Measurements from ENCODE around the gene HHATL.

HHATL gene

GRCh38 chr3:42711491-42712343, 9.1 kb upstream of the HHATL start:
- WGBS: 77% methylated on average over 6 of the region's 6 CpGs
- Histone ChIP-seq H3K4me3 (ENCODE audit: low read length) (no peak overlapping the region), H3K27me3 (ENCODE audit: insufficient read depth, low read length) (no peaks in the 10 kb centered on the region)

GRCh38 chr3:42710323-42711021, 7.9 kb upstream of the HHATL start:
- H3K9ac ChIP-seq (ENCODE audit: low read depth, low read length): no peak overlapping the region
- no peak overlapping the region for H3K27ac ChIP-seq (ENCODE audit: low read depth, low read length)
- H3K36me3 ChIP-seq (ENCODE audit: insufficient read depth, low read length): no peaks in the 10 kb centered on the region
- no peak overlapping the region for H3K4me3 ChIP-seq (ENCODE audit: low read length)
- no peaks in the 10 kb centered on the region for H3K27me3 ChIP-seq (ENCODE audit: insufficient read depth, low read length)
- H3K4me1 ChIP-seq (ENCODE audit: insufficient read depth, low read length): no peaks in the 10 kb centered on the region
- H3K9me3 ChIP-seq (ENCODE audit: insufficient read depth, low read depth, low read length): no peaks in the 10 kb centered on the region
- 80% methylated on average over 7 of the region's 7 CpGs for WGBS

More at GRCh38 chr3:42711491-42712343, 9.1 kb upstream of the HHATL start:
- H3K9ac ChIP-seq (ENCODE audit: low read depth, low read length): no peak overlapping the region
- no peaks in the 10 kb centered on the region for H3K4me1 ChIP-seq (ENCODE audit: insufficient read depth, low read length)
- no peaks in the 10 kb centered on the region for H3K36me3 ChIP-seq (ENCODE audit: insufficient read depth, low read length)
- no peak overlapping the region for H3K27ac ChIP-seq (ENCODE audit: low read depth, low read length)
- no peaks in the 10 kb centered on the region for H3K9me3 ChIP-seq (ENCODE audit: insufficient read depth, low read depth, low read length)

- Histone ChIP-seq H3K27ac (ENCODE audit: low read depth, low read length) (no peak overlapping the region), H3K27me3 (ENCODE audit: insufficient read depth, low read length) (no peaks in the 10 kb centered on the region), H3K4me3 (ENCODE audit: low read length) (no peak overlapping the region), H3K9me3 (ENCODE audit: insufficient read depth, low read depth, low read length) (no peaks in the 10 kb centered on the region), H3K36me3 (ENCODE audit: insufficient read depth, low read length) (no peaks in the 10 kb centered on the region), H3K4me1 (ENCODE audit: insufficient read depth, low read length) (no peaks in the 10 kb centered on the region), H3K9ac (ENCODE audit: low read depth, low read length) (no peak overlapping the region)
- WGBS: 93% methylated on average over 10 of the region's 10 CpGs
These were observed 7.0 kb upstream of the HHATL start for GRCh38 chr3:42709621-42710020.

GRCh38 chr3:42708611-42709151, 6.1 kb upstream of the HHATL start:
- no peaks in the 10 kb centered on the region for H3K27me3 ChIP-seq (ENCODE audit: insufficient read depth, low read length)
- H3K36me3 ChIP-seq (ENCODE audit: insufficient read depth, low read length): no peaks in the 10 kb centered on the region
- no peak overlapping the region for H3K27ac ChIP-seq (ENCODE audit: low read depth, low read length)
- WGBS: 93% methylated on average over 10 of the region's 10 CpGs
- H3K9me3 ChIP-seq (ENCODE audit: insufficient read depth, low read depth, low read length): no peaks in the 10 kb centered on the region
- no peak overlapping the region for H3K9ac ChIP-seq (ENCODE audit: low read depth, low read length)
- no peaks in the 10 kb centered on the region for H3K4me1 ChIP-seq (ENCODE audit: insufficient read depth, low read length)
- no peak overlapping the region for H3K4me3 ChIP-seq (ENCODE audit: low read length)

- no peaks in the 10 kb centered on the region for H3K27me3 ChIP-seq (ENCODE audit: insufficient read depth, low read length)
- no peak overlapping the region for H3K27ac ChIP-seq (ENCODE audit: low read depth, low read length)
- H3K4me1 ChIP-seq (ENCODE audit: insufficient read depth, low read length): no peaks in the 10 kb centered on the region
- no peaks in the 10 kb centered on the region for H3K36me3 ChIP-seq (ENCODE audit: insufficient read depth, low read length)
- no peak overlapping the region for H3K4me3 ChIP-seq (ENCODE audit: low read length)
- no peaks in the 10 kb centered on the region for H3K9me3 ChIP-seq (ENCODE audit: insufficient read depth, low read depth, low read length)
- 90% methylated on average over 8 of the region's 8 CpGs for WGBS
- H3K9ac ChIP-seq (ENCODE audit: low read depth, low read length): no peak overlapping the region
These were observed 5.2 kb upstream of the HHATL start for GRCh38 chr3:42707620-42708355.

GRCh38 chr3:42706721-42707619, 4.4 kb upstream of the HHATL start:
- no peaks in the 10 kb centered on the region for H3K27me3 ChIP-seq (ENCODE audit: insufficient read depth, low read length)
- H3K9ac ChIP-seq (ENCODE audit: low read depth, low read length): no peak overlapping the region
- no peaks in the 10 kb centered on the region for H3K4me1 ChIP-seq (ENCODE audit: insufficient read depth, low read length)
- H3K9me3 ChIP-seq (ENCODE audit: insufficient read depth, low read depth, low read length): no peaks in the 10 kb centered on the region
- no peak overlapping the region for H3K27ac ChIP-seq (ENCODE audit: low read depth, low read length)
- H3K36me3 ChIP-seq (ENCODE audit: insufficient read depth, low read length): no peaks in the 10 kb centered on the region
- 84% methylated on average over 6 of the region's 7 CpGs for WGBS
- no peak overlapping the region for H3K4me3 ChIP-seq (ENCODE audit: low read length)

GRCh38 chr3:42705962-42706585, 3.5 kb upstream of the HHATL start:
- H3K4me3 ChIP-seq (ENCODE audit: low read length): no peak overlapping the region
- H3K9me3 ChIP-seq (ENCODE audit: insufficient read depth, low read depth, low read length): no peaks in the 10 kb centered on the region
- no peaks in the 10 kb centered on the region for H3K36me3 ChIP-seq (ENCODE audit: insufficient read depth, low read length)
- 86% methylated on average over 10 of the region's 10 CpGs for WGBS
- no peak overlapping the region for H3K9ac ChIP-seq (ENCODE audit: low read depth, low read length)
- no peaks in the 10 kb centered on the region for H3K27me3 ChIP-seq (ENCODE audit: insufficient read depth, low read length)
- no peak overlapping the region for H3K27ac ChIP-seq (ENCODE audit: low read depth, low read length)
- H3K4me1 ChIP-seq (ENCODE audit: insufficient read depth, low read length): no peaks in the 10 kb centered on the region; the same call in 1 of the 2 replicates

- H3K4me1 ChIP-seq (ENCODE audit: insufficient read depth, low read length): no peaks in the 10 kb centered on the region; the same call in 1 of the 2 replicates
- no peaks in the 10 kb centered on the region for H3K27me3 ChIP-seq (ENCODE audit: insufficient read depth, low read length)
- no peak overlapping the region for H3K4me3 ChIP-seq (ENCODE audit: low read length)
- H3K9ac ChIP-seq (ENCODE audit: low read depth, low read length): no peak overlapping the region
- no peak overlapping the region for H3K27ac ChIP-seq (ENCODE audit: low read depth, low read length)
- no peaks in the 10 kb centered on the region for H3K36me3 ChIP-seq (ENCODE audit: insufficient read depth, low read length)
- no peaks in the 10 kb centered on the region for H3K9me3 ChIP-seq (ENCODE audit: insufficient read depth, low read depth, low read length)
- WGBS: 85% methylated on average over 7 of the region's 7 CpGs
These were observed 2.6 kb upstream of the HHATL start for GRCh38 chr3:42705058-42705767.

GRCh38 chr3:42704136-42704841, 1.7 kb upstream of the HHATL start:
- Histone ChIP-seq H3K36me3 (ENCODE audit: insufficient read depth, low read length) (no peaks in the 10 kb centered on the region), H3K4me3 (ENCODE audit: low read length) (no peak overlapping the region), H3K9ac (ENCODE audit: low read depth, low read length) (no peak overlapping the region), H3K9me3 (ENCODE audit: insufficient read depth, low read depth, low read length) (no peaks in the 10 kb centered on the region), H3K27me3 (ENCODE audit: insufficient read depth, low read length) (no peaks in the 10 kb centered on the region), H3K4me1 (ENCODE audit: insufficient read depth, low read length) (no peaks in the 10 kb centered on the region; the same call in 1 of the 2 replicates), H3K27ac (ENCODE audit: low read depth, low read length) (no peak overlapping the region)
- 86% methylated on average over 8 of the region's 8 CpGs for WGBS

Measured in HUES64 (cell line).